Measurements from ENCODE around the gene NIT1.

DNA sequence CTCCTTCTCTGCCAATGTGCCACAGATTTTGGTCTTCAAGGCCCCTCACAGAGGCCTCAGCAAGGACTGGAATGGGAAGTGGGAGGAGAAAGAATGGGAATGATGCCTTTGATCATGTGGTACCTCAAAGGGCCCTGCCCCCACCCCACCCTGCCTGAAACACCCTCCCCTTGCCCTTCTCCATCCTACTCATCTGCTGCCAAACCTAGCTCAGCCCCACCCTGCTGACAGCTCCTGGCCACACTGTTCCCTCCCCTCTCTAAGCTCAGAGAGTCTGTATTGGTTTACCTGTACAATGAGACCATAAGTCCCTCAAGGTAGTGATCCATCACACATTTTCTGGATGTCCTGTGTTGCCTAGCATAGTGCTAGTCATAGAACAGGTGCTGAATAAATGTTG lies 41.5 kb upstream of the NIT1 start:
- no peak for TF ChIP-seq POLR2A (IDR thresholded peaks at IDR 0.05)
- TF ChIP-seq, protein P1, sequence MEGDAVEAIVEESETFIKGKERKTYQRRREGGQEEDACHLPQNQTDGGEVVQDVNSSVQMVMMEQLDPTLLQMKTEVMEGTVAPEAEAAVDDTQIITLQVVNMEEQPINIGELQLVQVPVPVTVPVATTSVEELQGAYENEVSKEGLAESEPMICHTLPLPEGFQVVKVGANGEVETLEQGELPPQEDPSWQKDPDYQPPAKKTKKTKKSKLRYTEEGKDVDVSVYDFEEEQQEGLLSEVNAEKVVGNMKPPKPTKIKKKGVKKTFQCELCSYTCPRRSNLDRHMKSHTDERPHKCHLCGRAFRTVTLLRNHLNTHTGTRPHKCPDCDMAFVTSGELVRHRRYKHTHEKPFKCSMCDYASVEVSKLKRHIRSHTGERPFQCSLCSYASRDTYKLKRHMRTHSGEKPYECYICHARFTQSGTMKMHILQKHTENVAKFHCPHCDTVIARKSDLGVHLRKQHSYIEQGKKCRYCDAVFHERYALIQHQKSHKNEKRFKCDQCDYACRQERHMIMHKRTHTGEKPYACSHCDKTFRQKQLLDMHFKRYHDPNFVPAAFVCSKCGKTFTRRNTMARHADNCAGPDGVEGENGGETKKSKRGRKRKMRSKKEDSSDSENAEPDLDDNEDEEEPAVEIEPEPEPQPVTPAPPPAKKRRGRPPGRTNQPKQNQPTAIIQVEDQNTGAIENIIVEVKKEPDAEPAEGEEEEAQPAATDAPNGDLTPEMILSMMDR (IDR thresholded peaks at IDR 0.05): no peak
